HepG2 (cell line): ENCODE results near the gene UBE3B. TPM values are rescaled to one million over a fixed set of nuclear protein-coding genes. Genes with fewer than 3 reads are reported as not detected.

Source experiments
- ATF4 ChIP-seq, 2 experiments: fragments of 450-650 bp in 1 of 2; sonication (generic) in 1 of 2; formaldehyde crosslinking; IDR thresholded peaks; 2 replicates each; pipeline versions ENCODE4 v1.5.0 to v1.8.0; 2020 to 2022; ENCODE audit warnings: mild to moderate bottlenecking in 1 of 2, missing genetic modification reagents in 1 of 2
- ETV6 ChIP-seq: sonication (generic); formaldehyde crosslinking; conservative IDR thresholded peaks from 2 replicates; pipeline ENCODE4 v1.4.0; 2020; ENCODE audit warnings: missing genetic modification reagents
- HHEX ChIP-seq: IDR thresholded peaks from 2 replicates; pipeline ENCODE4 v1.6.1; 2016; ENCODE audit warnings: control low read depth
- JUNB ChIP-seq: sonication (generic); formaldehyde crosslinking; IDR thresholded peaks from 2 replicates; pipeline ENCODE4 v1.8.0; 2022; ENCODE audit warnings: missing genetic modification reagents, mild to moderate bottlenecking, borderline replicate concordance
- KLF12 ChIP-seq: sonication (generic); formaldehyde crosslinking; IDR thresholded peaks from 2 replicates; pipeline ENCODE4 v1.4.0; 2020; ENCODE audit warnings: missing genetic modification reagents, borderline replicate concordance
- LCORL ChIP-seq, 2 experiments: fragments of 450-650 bp in 1 of 2; sonication (generic) in 1 of 2; formaldehyde crosslinking in 1 of 2; IDR thresholded peaks; 2 replicates each; pipeline versions ENCODE4 v1.5.0 to v1.6.1; 2017 to 2020; ENCODE audit warnings: antibody characterized with exemption in 1 of 2, missing genetic modification reagents in 1 of 2
- MTA3 ChIP-seq: sonication (generic); formaldehyde crosslinking; IDR thresholded peaks from 2 replicates; pipeline ENCODE4 v1.4.0; 2020; ENCODE audit warnings: missing genetic modification reagents
- PCBP2 ChIP-seq: fragments of 200-400 bp; formaldehyde crosslinking; optimal IDR thresholded peaks from 2 replicates; pipeline ENCODE3; 2018; ENCODE audit warnings: low read length, low read depth; ENCODE audit not compliant: poor library complexity, severe bottlenecking
- PTBP1 ChIP-seq: fragments of 200-400 bp; formaldehyde crosslinking; IDR thresholded peaks from 2 replicates; pipeline ENCODE4 v1.6.1; 2018; ENCODE audit warnings: low read length, low read depth; ENCODE audit not compliant: poor library complexity, severe bottlenecking
- SOX6 ChIP-seq, 2 experiments: fragments of 450-650 bp in 1 of 2; sonication (generic) in 1 of 2; formaldehyde crosslinking in 1 of 2; IDR thresholded peaks; 2 replicates each; pipeline versions ENCODE4 v1.4.0 to v1.6.1; 2017 to 2020; ENCODE audit warnings: antibody characterized with exemption in 1 of 2, mild to moderate bottlenecking in 1 of 2, missing genetic modification reagents in 1 of 2
- SRSF1 ChIP-seq: fragments of 200-400 bp; formaldehyde crosslinking; optimal IDR thresholded peaks from 2 replicates; pipeline ENCODE3; 2017; ENCODE audit warnings: mild to moderate bottlenecking, low read depth, low read length, moderate library complexity
- TIGD3 ChIP-seq: sonication (generic); formaldehyde crosslinking; IDR thresholded peaks from 2 replicates; pipeline ENCODE4 v1.5.1; 2020; ENCODE audit warnings: mild to moderate bottlenecking, missing genetic modification reagents, borderline replicate concordance
- ZBTB42 ChIP-seq: sonication (generic); formaldehyde crosslinking; IDR thresholded peaks from 2 replicates; pipeline ENCODE4 v1.5.0; 2020; ENCODE audit warnings: mild to moderate bottlenecking, missing genetic modification reagents
- ZC3H4 ChIP-seq: sonication (generic); formaldehyde crosslinking; IDR thresholded peaks from 2 replicates; pipeline ENCODE4 v1.4.0; 2020; ENCODE audit warnings: missing genetic modification reagents, borderline replicate concordance
- ZFP1 ChIP-seq: IDR thresholded peaks from 2 replicates; pipeline ENCODE4 v1.6.1; 2016
- ZFP36L2 ChIP-seq: sonication (generic); formaldehyde crosslinking; IDR thresholded peaks from 2 replicates; pipeline ENCODE4 v1.4.0; 2020; ENCODE audit warnings: missing genetic modification reagents
- ZNF296 ChIP-seq: sonication (generic); formaldehyde crosslinking; conservative IDR thresholded peaks from 2 replicates; pipeline ENCODE4 v1.5.0; 2020; ENCODE audit warnings: mild to moderate bottlenecking, missing genetic modification reagents
- ZNF326 ChIP-seq: sonication (generic); formaldehyde crosslinking; IDR thresholded peaks from 2 replicates; pipeline ENCODE4 v1.4.0; 2020; ENCODE audit warnings: missing genetic modification reagents, borderline replicate concordance
- ZNF446 ChIP-seq: sonication (generic); formaldehyde crosslinking; IDR thresholded peaks from 2 replicates; pipeline ENCODE4 v1.5.0; 2020; ENCODE audit warnings: mild to moderate bottlenecking, missing genetic modification reagents
- ZNF629 ChIP-seq: sonication (generic); formaldehyde crosslinking; conservative IDR thresholded peaks from 2 replicates; pipeline ENCODE4 v1.5.0; 2020; ENCODE audit warnings: missing genetic modification reagents
- ZNF782 ChIP-seq: sonication (generic); formaldehyde crosslinking; IDR thresholded peaks from 2 replicates; pipeline ENCODE4 v1.4.0; 2020; ENCODE audit warnings: missing genetic modification reagents, mild to moderate bottlenecking, borderline replicate concordance
- ZSCAN30 ChIP-seq: sonication (generic); formaldehyde crosslinking; IDR thresholded peaks from 2 replicates; pipeline ENCODE4 v1.5.0; 2020; ENCODE audit warnings: mild to moderate bottlenecking, missing genetic modification reagents
- polyA plus RNA-seq, 8 experiments: library from polyadenylated mRNA; depleted of rRNA in 3 of 8; stranded (reverse) in 7 of 8; unstranded in 1 of 8; fragments of >200 nt; fragmentation: Illumina TruSeq in 4 of 8; extraction: Trizol in 4 of 8; gene quantifications; 2 replicates each; pipeline versions ENCODE4 v1.2.1 to v1.2.3, GENCODE V29; 2011 to 2016; ENCODE audit warnings: low read depth in 4 of 8, missing spikeins in 1 of 8, mixed read lengths in 1 of 8; ENCODE audit not compliant: insufficient read depth in 1 of 8
- total RNA-seq, 5 experiments: library from RNA; depleted of rRNA; stranded (reverse); fragments of >200 nt; fragmentation: Illumina TruSeq; extraction: Trizol; gene quantifications; 2 replicates each; pipeline ENCODE4 v1.2.3, GENCODE V29; 2016; ENCODE audit warnings: low read depth in 1 of 5
- TF ChIP-seq, protein P1 (sequence below), 2 experiments: sonication (generic) in 1 of 2; formaldehyde crosslinking in 1 of 2; IDR thresholded peaks; 2 replicates each; pipeline versions ENCODE4 v1.4.0 to v1.6.1; 2016 to 2020; ENCODE audit warnings: borderline replicate concordance in 1 of 2, low read depth in 1 of 2, mild to moderate bottlenecking in 1 of 2, missing genetic modification reagents in 1 of 2

UBE3B gene
- total and polyA plus RNA-seq, 2 of the 13 experiments (the other 11 are each of a cell fraction or from before 2014, with no cell fraction given): 22.7 to 25.3 TPM

GRCh38 chr12:109477185-109477962 lies at the start of gene UBE3B, which contains the start of gene KCTD10 (continued):
- 0 out of 4 replicates have a peak, but pooled peaks of 1 of the 2 experiments have one; percentile 20 for TF ChIP-seq ATF4 (CRISPR knock-in tag; IDR thresholded peaks at IDR 0.05)
- peak; percentile 60; the same call in 1 of the 2 replicates for TF ChIP-seq TIGD3 (CRISPR knock-in tag)
- TF ChIP-seq ZBTB42 (CRISPR knock-in tag): peak; percentile 43; the same call in 1 of the 2 replicates
- TF ChIP-seq ZNF296 (CRISPR knock-in tag): no peak
- no peak for TF ChIP-seq ZC3H4
- no peak for TF ChIP-seq PCBP2
- 0 out of 2 replicates have a peak, but pooled peaks have one; percentile 52 for TF ChIP-seq JUNB (CRISPR knock-in tag)
- TF ChIP-seq ZSCAN30 (CRISPR knock-in tag): no peak
- TF ChIP-seq SOX6 (IDR thresholded peaks at IDR 0.05): no peak
- TF ChIP-seq SOX6 (CRISPR knock-in tag; IDR thresholded peaks at IDR 0.05): peak; percentile 67
- no peak for TF ChIP-seq ZNF326 (CRISPR knock-in tag)
- no peak for TF ChIP-seq ZFP1
- no peak for TF ChIP-seq ZNF446 (CRISPR knock-in tag)
- peak; percentile 88 for TF ChIP-seq KLF12 (CRISPR knock-in tag)
- TF ChIP-seq, protein P1, sequence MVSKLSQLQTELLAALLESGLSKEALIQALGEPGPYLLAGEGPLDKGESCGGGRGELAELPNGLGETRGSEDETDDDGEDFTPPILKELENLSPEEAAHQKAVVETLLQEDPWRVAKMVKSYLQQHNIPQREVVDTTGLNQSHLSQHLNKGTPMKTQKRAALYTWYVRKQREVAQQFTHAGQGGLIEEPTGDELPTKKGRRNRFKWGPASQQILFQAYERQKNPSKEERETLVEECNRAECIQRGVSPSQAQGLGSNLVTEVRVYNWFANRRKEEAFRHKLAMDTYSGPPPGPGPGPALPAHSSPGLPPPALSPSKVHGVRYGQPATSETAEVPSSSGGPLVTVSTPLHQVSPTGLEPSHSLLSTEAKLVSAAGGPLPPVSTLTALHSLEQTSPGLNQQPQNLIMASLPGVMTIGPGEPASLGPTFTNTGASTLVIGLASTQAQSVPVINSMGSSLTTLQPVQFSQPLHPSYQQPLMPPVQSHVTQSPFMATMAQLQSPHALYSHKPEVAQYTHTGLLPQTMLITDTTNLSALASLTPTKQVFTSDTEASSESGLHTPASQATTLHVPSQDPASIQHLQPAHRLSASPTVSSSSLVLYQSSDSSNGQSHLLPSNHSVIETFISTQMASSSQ (IDR thresholded peaks at IDR 0.05; ENCODE audit: low read depth): no peak
- TF ChIP-seq, protein P1 (CRISPR knock-in tag; IDR thresholded peaks at IDR 0.05; ENCODE audit: borderline replicate concordance): peak; percentile 67; the same call in 1 of the 2 replicates
- TF ChIP-seq ZFP36L2 (CRISPR knock-in tag): no peak
- peak; percentile 82 for TF ChIP-seq SRSF1
- TF ChIP-seq LCORL (IDR thresholded peaks at IDR 0.05): no peak
- TF ChIP-seq LCORL (CRISPR knock-in tag; IDR thresholded peaks at IDR 0.05): no peak
- TF ChIP-seq ZNF782 (CRISPR knock-in tag): peak; percentile 77; the same call in 1 of the 2 replicates
- TF ChIP-seq MTA3: 0 out of 2 replicates have a peak, but pooled peaks have one; percentile 60
- TF ChIP-seq ETV6: no peak; the same call in 1 of the 2 replicates
- no peak for TF ChIP-seq ZNF629 (CRISPR knock-in tag)
- TF ChIP-seq HHEX: no peak
- no peak for TF ChIP-seq PTBP1
